HG03280 (cell line): ENCODE results near the gene TSPAN33.
"Not testable (repeated sequence)": the region's sequence is repeated elsewhere in the genome, so short reads cannot be mapped to it uniquely, and the experiment has no call there.

Experiments used
- ATAC-seq: cut with Tn5 transposase; IDR thresholded peaks from one replicate; pipeline ENCODE4 v1.9.1; 2021; ENCODE audit warnings: mild to moderate bottlenecking, moderate library complexity; ENCODE audit not compliant: unreplicated experiment

Gene TSPAN33

GRCh38 chr7:129169171-129169671, 24.7 kb downstream of the TSPAN33 start:
- ATAC-seq, result no peak

- no peak for ATAC-seq
Measured at GRCh38 chr7:129169686-129170440, 25.4 kb downstream of the TSPAN33 start.

GRCh38 chr7:129170441-129171021, 26.0 kb downstream of the TSPAN33 start:
- ATAC-seq, result no peak

- not testable (repeated sequence) for ATAC-seq
Measured at GRCh38 chr7:129173861-129174260, 29.4 kb downstream of the TSPAN33 start.

GRCh38 chr7:129176916-129177710, 32.6 kb downstream of the TSPAN33 start:
- no peak for ATAC-seq

GRCh38 chr7:129184981-129185670, 40.6 kb downstream of the TSPAN33 start:
- ATAC-seq, result no peak

GRCh38 chr7:129186749-129187260, 42.3 kb downstream of the TSPAN33 start:
- ATAC-seq, result no peak

- ATAC-seq, result no peak
Measured at GRCh38 chr7:129187681-129188371, 43.3 kb downstream of the TSPAN33 start.

- no peak for ATAC-seq
Measured at GRCh38 chr7:129188372-129188891, 43.9 kb downstream of the TSPAN33 start, which contains the start of gene SMO. SMO (plus strand) TSS chr7:129188633; CDS start chr7:129189152, 519 bp downstream.

- no peak for ATAC-seq
Measured at GRCh38 chr7:129188892-129189660, 44.6 kb downstream of the TSPAN33 start.

- no peak for ATAC-seq
Measured at GRCh38 chr7:129189661-129190310, 45.3 kb downstream of the TSPAN33 start.

- ATAC-seq, result no peak
Measured at GRCh38 chr7:129191272-129191671, 46.8 kb downstream of the TSPAN33 start.

- no peak for ATAC-seq
Measured at GRCh38 chr7:129193892-129194291, 49.4 kb downstream of the TSPAN33 start.

- ATAC-seq, result no peak
Measured at GRCh38 chr7:129197771-129198170, 53.3 kb downstream of the TSPAN33 start.

- ATAC-seq, result no peak
Measured at GRCh38 chr7:129199406-129199805, 54.9 kb downstream of the TSPAN33 start.

GRCh38 chr7:129202058-129202777, 57.7 kb downstream of the TSPAN33 start:
- ATAC-seq, result no peak

GRCh38 chr7:129203050-129203741, 58.7 kb downstream of the TSPAN33 start:
- no peak for ATAC-seq
